GM18873 (cell line): ENCODE measurements around the gene PGGHG.

Experiments
- ATAC-seq: cut with Tn5 transposase; IDR thresholded peaks from one replicate; pipeline ENCODE4 v1.9.1; 2021; ENCODE audit warnings: mild to moderate bottlenecking, moderate library complexity, moderate number of reproducible peaks; ENCODE audit not compliant: unreplicated experiment, low FRiP score

Gene PGGHG

DNA sequence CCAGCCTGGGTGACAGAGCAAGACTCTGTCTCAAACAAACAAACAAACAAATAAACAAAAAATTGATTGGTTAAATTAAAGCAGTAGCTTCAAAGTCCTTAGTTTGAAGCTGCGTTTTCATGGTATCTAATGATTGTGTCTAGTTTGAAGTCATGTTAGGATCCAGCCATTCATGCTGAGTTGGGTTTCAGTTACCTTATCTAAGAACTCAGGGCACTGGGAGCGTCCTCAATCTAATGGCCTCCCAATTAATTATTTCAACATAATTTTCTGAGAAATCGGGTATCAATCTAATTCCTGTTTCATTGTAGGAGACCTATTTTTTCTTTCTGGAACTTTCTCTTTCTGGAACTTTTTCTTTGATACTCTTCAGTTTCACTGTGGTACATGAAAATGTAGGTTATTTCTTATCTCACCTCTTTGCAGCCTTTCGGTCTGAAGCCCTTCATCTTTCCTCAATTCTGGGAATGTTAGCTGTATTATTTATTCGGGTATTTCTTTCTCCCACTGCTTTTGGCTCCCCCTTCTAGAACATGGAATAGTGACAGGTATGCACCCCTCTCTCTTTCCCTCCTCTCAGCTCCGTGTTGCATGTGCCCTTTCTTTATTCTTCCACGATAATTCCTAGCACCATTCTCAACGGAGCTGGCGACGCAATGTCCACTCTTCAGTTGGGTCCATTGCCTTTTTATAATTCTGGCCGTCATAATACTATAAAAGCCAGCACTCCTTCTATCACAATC lies 56.1 kb downstream of the PGGHG start:
- no peak for ATAC-seq
